ENCODE measurements around the gene MDC1.
A peak's percentile ranks its signal among the peaks of the same experiment; 100 is the strongest.

Gene MDC1

GRCh38 chr6:30747300-30747687, 30.2 kb upstream of the MDC1 start:
- Histone ChIP-seq H4K20me1 (ENCODE audit: insufficient read depth, low read length, poor library complexity, severe bottlenecking) (peaks cover 7% of the 10 kb centered on the region), H3F3A (ENCODE audit: low read depth) (peaks cover 3% of the 10 kb centered on the region), H2AFZ (ENCODE audit: low read length) (no peak overlapping the region), H3K27me3 (ENCODE audit: insufficient read depth, low read length, poor library complexity, severe bottlenecking) (no peaks in the 10 kb centered on the region), H3K4me2 (ENCODE audit: low read depth, low read length, poor library complexity, severe bottlenecking) (no peak overlapping the region), H3K4me3 (ENCODE audit: low read length, poor library complexity, severe bottlenecking) (no peak overlapping the region), H3K9ac (ENCODE audit: low read depth, low read length, poor library complexity, severe bottlenecking) (no peak overlapping the region), H3K79me2 (ENCODE audit: insufficient read depth, low read length) (0 out of 2 replicates have a peak, but pooled peaks cover under 1% of the 10 kb centered on the region), H3K4me1 (ENCODE audit: insufficient read depth, low read length, poor library complexity, severe bottlenecking) (peaks cover 17% of the 10 kb centered on the region), H3K9me2 (replicated peaks; ENCODE audit: low read depth, low read length) (no peaks in the 10 kb centered on the region), H3K36me3 (ENCODE audit: insufficient read depth, low read length) (no peaks in the 10 kb centered on the region), H3K9me3 (ENCODE audit: insufficient read depth, low read depth, low read length) (no peaks in the 10 kb centered on the region)
- TF ChIP-seq EZH2phosphoT487 (IDR thresholded peaks at IDR 0.05; ENCODE audit: borderline replicate concordance) (no peak), CTCF (conservative IDR thresholded peaks at IDR 0.05; ENCODE audit: low read length) (no peak)

GRCh38 chr6:30744054-30744805, 27.1 kb upstream of the MDC1 start, which contains the start of gene IER3:
Gene IER3 (minus strand): TSS chr6:30744547. CDS start chr6:30744518, 29 bp downstream.
- Histone ChIP-seq H3K4me2 (ENCODE audit: low read depth, low read length, poor library complexity, severe bottlenecking) (peak within 1 kb of the TSS; percentile 94), H3F3A (ENCODE audit: low read depth) (peaks cover 3% of the 10 kb centered on the region), H3K9ac (ENCODE audit: low read depth, low read length, poor library complexity, severe bottlenecking) (peak within 1 kb of the TSS; percentile 89), H3K9me2 (replicated peaks; ENCODE audit: low read depth, low read length) (no peaks in the 10 kb centered on the region), H2AFZ (ENCODE audit: low read length) (peak within 1 kb of the TSS; percentile 90), H3K4me3 (ENCODE audit: low read length, poor library complexity, severe bottlenecking) (peak within 1 kb of the TSS; percentile 86), H3K9me3 (ENCODE audit: insufficient read depth, low read depth, low read length) (no peaks in the 10 kb centered on the region), H3K27me3 (ENCODE audit: insufficient read depth, low read length, poor library complexity, severe bottlenecking) (no peaks in the 10 kb centered on the region), H3K36me3 (ENCODE audit: insufficient read depth, low read length) (no peaks in the 10 kb centered on the region; the same call in 1 of the 2 replicates), H3K4me1 (ENCODE audit: insufficient read depth, low read length, poor library complexity, severe bottlenecking) (peaks cover 34% of the 10 kb centered on the region), H3K79me2 (ENCODE audit: insufficient read depth, low read length) (peaks cover 29% of the 10 kb centered on the region), H4K20me1 (ENCODE audit: insufficient read depth, low read length, poor library complexity, severe bottlenecking) (peaks cover 17% of the 10 kb centered on the region)
- TF ChIP-seq EZH2phosphoT487 (IDR thresholded peaks at IDR 0.05; ENCODE audit: borderline replicate concordance) (no peak), CTCF (conservative IDR thresholded peaks at IDR 0.05; ENCODE audit: low read length) (peak; percentile 65)

- peak overlapping the region; percentile 90 for H2AFZ ChIP-seq (ENCODE audit: low read length)
- peak overlapping the region; percentile 89 for H3K9ac ChIP-seq (ENCODE audit: low read depth, low read length, poor library complexity, severe bottlenecking)
- H3F3A ChIP-seq (ENCODE audit: low read depth): peaks cover 3% of the 10 kb centered on the region
- no peaks in the 10 kb centered on the region for H3K9me2 ChIP-seq (replicated peaks; ENCODE audit: low read depth, low read length)
- peaks cover 35% of the 10 kb centered on the region for H3K79me2 ChIP-seq (ENCODE audit: insufficient read depth, low read length)
- H4K20me1 ChIP-seq (ENCODE audit: insufficient read depth, low read length, poor library complexity, severe bottlenecking): peaks cover 17% of the 10 kb centered on the region
- no peaks in the 10 kb centered on the region for H3K27me3 ChIP-seq (ENCODE audit: insufficient read depth, low read length, poor library complexity, severe bottlenecking)
- H3K4me1 ChIP-seq (ENCODE audit: insufficient read depth, low read length, poor library complexity, severe bottlenecking): peaks cover 40% of the 10 kb centered on the region
- no peaks in the 10 kb centered on the region for H3K9me3 ChIP-seq (ENCODE audit: insufficient read depth, low read depth, low read length)
- no peaks in the 10 kb centered on the region; the same call in 1 of the 2 replicates for H3K36me3 ChIP-seq (ENCODE audit: insufficient read depth, low read length)
- peak overlapping the region; percentile 86 for H3K4me3 ChIP-seq (ENCODE audit: low read length, poor library complexity, severe bottlenecking)
- TF ChIP-seq CTCF (conservative IDR thresholded peaks at IDR 0.05; ENCODE audit: low read length) (no peak; the same call in 1 of the 2 replicates), EZH2phosphoT487 (IDR thresholded peaks at IDR 0.05; ENCODE audit: borderline replicate concordance) (no peak)
- H3K4me2 ChIP-seq (ENCODE audit: low read depth, low read length, poor library complexity, severe bottlenecking): peak overlapping the region; percentile 94
These were observed 26.3 kb upstream of the MDC1 start for GRCh38 chr6:30743099-30744053.

All from Loucy (cell line).